CD4-positive, alpha-beta memory T cell (primary cell): ENCODE measurements around the gene GALNT17. TPM values are rescaled to one million over a fixed set of nuclear protein-coding genes. Genes with fewer than 3 reads are reported as not detected.
"Not testable (repeated sequence)": the region's sequence is repeated elsewhere in the genome, so short reads cannot be mapped to it uniquely, and the experiment has no call there.

Experiments
- CTCF ChIA-PET: fragments of 350-600 bp; sonication (Branson Sonifier 250); formaldehyde crosslinking; loops from one replicate; lab custom pipeline; 2021; ENCODE audit warnings: inconsistent platforms; ENCODE audit not compliant: partially characterized antibody; lab: Charles Lee
- POLR2A ChIA-PET: fragments of 350-600 bp; sonication (Branson Sonifier 250); formaldehyde crosslinking; loops from one replicate; lab custom pipeline; 2021; ENCODE audit not compliant: partially characterized antibody; lab: Charles Lee
- DNase-seq, 5 donors: peaks; one replicate each; pipeline versions ENCODE4 v3.0.0 to v3.0.0-alpha.2; 2020 to 2022; ENCODE audit warnings: mixed read lengths in 1 of 5
- H3K27ac ChIP-seq: one replicate; pipeline ENCODE4 v1.7.0; 2013; ENCODE audit warnings: low read depth, low read length
- H3K27me3 ChIP-seq: 2 replicates; pipeline ENCODE4 v1.7.0; 2013; ENCODE audit warnings: mild to moderate bottlenecking, low read length, moderate library complexity; ENCODE audit not compliant: insufficient read depth
- H3K36me3 ChIP-seq: 2 replicates; pipeline ENCODE4 v1.7.0; 2013; ENCODE audit warnings: mild to moderate bottlenecking, low read length, moderate library complexity; ENCODE audit not compliant: insufficient read depth
- H3K4me1 ChIP-seq: 2 replicates; pipeline ENCODE4 v1.7.0; 2013; ENCODE audit warnings: mild to moderate bottlenecking, low read length, moderate library complexity; ENCODE audit not compliant: insufficient read depth
- H3K4me3 ChIP-seq, 2 donors: one replicate each; pipeline ENCODE4 v1.7.0; 2013; ENCODE audit warnings: low read length in 2 of 2, mild to moderate bottlenecking in 1 of 2
- H3K9me3 ChIP-seq, 2 donors: one replicate each; pipeline ENCODE4 v1.7.0; 2013; ENCODE audit warnings: low read length in 2 of 2, control low read depth in 1 of 2; ENCODE audit not compliant: control insufficient read depth in 1 of 2
- H3K27ac Mint-ChIP-seq, 7 donors: one replicate each; pipeline ENCODE4 v1.8.0; 2020 to 2021; ENCODE audit warnings: mixed read lengths in 7 of 7, mild to moderate bottlenecking in 6 of 7, inconsistent platforms in 3 of 7, moderate library complexity in 3 of 7
- H3K27me3 Mint-ChIP-seq, 2 donors: one replicate each; pipeline ENCODE4 v1.8.0; 2020 to 2021; ENCODE audit warnings: mixed read lengths in 2 of 2
- H3K36me3 Mint-ChIP-seq, 2 donors: one replicate each; pipeline ENCODE4 v1.8.0; 2020 to 2021; ENCODE audit warnings: mixed read lengths in 2 of 2, inconsistent platforms in 1 of 2, mild to moderate bottlenecking in 1 of 2
- H3K4me1 Mint-ChIP-seq, 4 donors: one replicate each; pipeline ENCODE4 v1.8.0; 2020 to 2021; ENCODE audit warnings: mixed read lengths in 4 of 4, mild to moderate bottlenecking in 1 of 4
- H3K4me3 Mint-ChIP-seq, 8 donors: one replicate each; pipeline ENCODE4 v1.8.0; 2020 to 2021; ENCODE audit warnings: mixed read lengths in 8 of 8, mild to moderate bottlenecking in 7 of 8, moderate library complexity in 6 of 8, inconsistent platforms in 3 of 8
- H3K9me3 Mint-ChIP-seq, 8 donors: one replicate each; pipeline ENCODE4 v1.8.0; 2020 to 2021; ENCODE audit warnings: mixed read lengths in 8 of 8, mild to moderate bottlenecking in 5 of 8, inconsistent platforms in 3 of 8, moderate library complexity in 1 of 8
- intact Hi-C: fragments of 100-400 bp; cut with micrococcal nuclease; formaldehyde crosslinking; loops from one replicate; pipeline ENCODE4 v1.15.1; 2023
- polyA plus RNA-seq, 2 donors: library from polyadenylated mRNA; unstranded; fragments of 300-500 nt; fragmentation: Illumina TruSeq; gene quantifications; one replicate each; pipeline ENCODE4 v1.2.3, GENCODE V29; 2021
- total RNA-seq, 2 experiments: library from RNA; stranded (reverse); gene quantifications; one replicate each; pipeline ENCODE4 v1.2.3, GENCODE V29; 2021

The GALNT17 gene
- total and polyA plus RNA-seq, 4 experiments from 2014 or later, result not detected

GRCh38 chr7:71210220-71210619 lies 78.3 kb downstream of the GALNT17 start:
- no peak for DNase-seq
- Histone ChIP-seq H3K27me3 (no peaks in the 10 kb centered on the region), H3K36me3 (no peaks in the 10 kb centered on the region), H3K4me3 (no peak overlapping the region), H3K4me1 (no peaks in the 10 kb centered on the region), H3K9me3 (no peaks in the 10 kb centered on the region), H3K27ac (no peak overlapping the region)
- Mint-ChIP-seq H3K27ac (no peak overlapping the region), H3K36me3 (no peaks in the 10 kb centered on the region), H3K9me3 (peaks cover 0 to 25% (median 8%) of the 10 kb centered on the region in 8 donors), H3K4me1 (no peaks in the 10 kb centered on the region), H3K27me3 (no peaks in the 10 kb centered on the region), H3K4me3 (no peak overlapping the region)
- POLR2A ChIA-PET, result no interaction called here
- intact Hi-C loops, result no loop called here
- CTCF ChIA-PET, result no interaction called here

- H3K36me3 ChIP-seq, H3K27me3 Mint-ChIP-seq, H3K4me1 Mint-ChIP-seq, H3K27me3 ChIP-seq, CTCF ChIA-PET, H3K36me3 Mint-ChIP-seq, DNase-seq, H3K27ac Mint-ChIP-seq, H3K4me3 Mint-ChIP-seq, intact Hi-C loops, H3K27ac ChIP-seq, H3K4me3 ChIP-seq, H3K4me1 ChIP-seq, H3K9me3 ChIP-seq, POLR2A ChIA-PET: not testable (repeated sequence)
- H3K9me3 Mint-ChIP-seq, result peaks cover 2 to 23% (median 6%) of the 10 kb centered on the region in 8 donors
Measured at GRCh38 chr7:71212433-71212832, 80.5 kb downstream of the GALNT17 start.

GRCh38 chr7:71216211-71216610 lies 84.3 kb downstream of the GALNT17 start:
- ChIA-PET CTCF (no interaction called here), POLR2A (no interaction called here)
- H3K4me1 ChIP-seq, result no peaks in the 10 kb centered on the region
- Mint-ChIP-seq H3K27me3 (no peaks in the 10 kb centered on the region), H3K4me3 (no peak overlapping the region), H3K4me1 (no peaks in the 10 kb centered on the region), H3K36me3 (no peaks in the 10 kb centered on the region), H3K27ac (no peak overlapping the region), H3K9me3 (peaks cover 5 to 41% (median 11%) of the 10 kb centered on the region in 8 donors)
- intact Hi-C loops, result no loop called here
- H3K9me3 ChIP-seq, result no peaks in the 10 kb centered on the region
- H3K27ac ChIP-seq, result no peak overlapping the region
- DNase-seq, result no peak
- H3K27me3 ChIP-seq, result no peaks in the 10 kb centered on the region
- H3K36me3 ChIP-seq, result no peaks in the 10 kb centered on the region
- H3K4me3 ChIP-seq, result no peak overlapping the region

- Histone ChIP-seq H3K27me3 (no peaks in the 10 kb centered on the region), H3K27ac (no peak overlapping the region), H3K4me1 (no peaks in the 10 kb centered on the region), H3K4me3 (no peak overlapping the region), H3K9me3 (no peaks in the 10 kb centered on the region), H3K36me3 (no peaks in the 10 kb centered on the region)
- H3K36me3 Mint-ChIP-seq, result no peaks in the 10 kb centered on the region
- H3K4me1 Mint-ChIP-seq, result no peaks in the 10 kb centered on the region
- H3K9me3 Mint-ChIP-seq, result peaks cover 6 to 47% (median 15%) of the 10 kb centered on the region in 8 donors
- intact Hi-C loops, result no loop called here
- ChIA-PET CTCF (no interaction called here), POLR2A (no interaction called here)
- H3K27ac Mint-ChIP-seq, result no peak overlapping the region
- H3K27me3 Mint-ChIP-seq, result no peaks in the 10 kb centered on the region
- H3K4me3 Mint-ChIP-seq, result no peak overlapping the region
- DNase-seq, result no peak
Measured at GRCh38 chr7:71220210-71220695, 88.3 kb downstream of the GALNT17 start.

- DNase-seq, result no peak
- Mint-ChIP-seq H3K4me1 (no peaks in the 10 kb centered on the region), H3K36me3 (no peaks in the 10 kb centered on the region), H3K27ac (no peak overlapping the region), H3K4me3 (no peak overlapping the region), H3K9me3 (peaks cover 6 to 45% (median 15%) of the 10 kb centered on the region in 8 donors), H3K27me3 (no peaks in the 10 kb centered on the region)
- Histone ChIP-seq H3K36me3 (no peaks in the 10 kb centered on the region), H3K27ac (no peak overlapping the region), H3K27me3 (no peaks in the 10 kb centered on the region), H3K4me1 (no peaks in the 10 kb centered on the region), H3K9me3 (no peaks in the 10 kb centered on the region), H3K4me3 (no peak overlapping the region)
- ChIA-PET CTCF (no interaction called here), POLR2A (no interaction called here)
- intact Hi-C loops, result no loop called here
Measured at GRCh38 chr7:71221049-71221448, 89.1 kb downstream of the GALNT17 start.

GRCh38 chr7:71221549-71221948 lies 89.6 kb downstream of the GALNT17 start:
- no peaks in the 10 kb centered on the region for H3K9me3 ChIP-seq
- H3K9me3 Mint-ChIP-seq, result peaks cover 6 to 42% (median 14%) of the 10 kb centered on the region in 8 donors
- no peak overlapping the region for H3K4me3 ChIP-seq
- no peak overlapping the region for H3K27ac Mint-ChIP-seq
- ChIA-PET CTCF (interaction anchor here (0.6 kb wide), 1 partner anchor 76 kb away, joined by 3 read pairs; no protein-coding TSS in a partner anchor), POLR2A (no interaction called here)
- intact Hi-C loops, result no loop called here
- no peak overlapping the region for H3K27ac ChIP-seq
- no peak for DNase-seq
- no peaks in the 10 kb centered on the region for H3K27me3 ChIP-seq
- no peaks in the 10 kb centered on the region for H3K36me3 Mint-ChIP-seq
- no peak overlapping the region for H3K4me3 Mint-ChIP-seq
- H3K4me1 Mint-ChIP-seq, result no peaks in the 10 kb centered on the region
- no peaks in the 10 kb centered on the region for H3K27me3 Mint-ChIP-seq
- no peaks in the 10 kb centered on the region for H3K36me3 ChIP-seq
- H3K4me1 ChIP-seq, result no peaks in the 10 kb centered on the region

- H3K27ac Mint-ChIP-seq, result no peak overlapping the region
- H3K4me3 ChIP-seq, result no peak overlapping the region
- no peaks in the 10 kb centered on the region for H3K4me1 Mint-ChIP-seq
- no peaks in the 10 kb centered on the region for H3K27me3 ChIP-seq
- no peak overlapping the region for H3K4me3 Mint-ChIP-seq
- CTCF ChIA-PET, result no interaction called here
- DNase-seq, result no peak
- H3K27ac ChIP-seq, result no peak overlapping the region
- H3K4me1 ChIP-seq, result no peaks in the 10 kb centered on the region
- no peaks in the 10 kb centered on the region for H3K36me3 ChIP-seq
- no peaks in the 10 kb centered on the region for H3K9me3 ChIP-seq
- intact Hi-C loops, result no loop called here
- no peaks in the 10 kb centered on the region for H3K36me3 Mint-ChIP-seq
- H3K9me3 Mint-ChIP-seq, result peaks cover 0 to 35% (median 25%) of the 10 kb centered on the region in 8 donors
- H3K27me3 Mint-ChIP-seq, result no peaks in the 10 kb centered on the region
- POLR2A ChIA-PET, result no interaction called here
Measured at GRCh38 chr7:71227126-71227525, 95.2 kb downstream of the GALNT17 start.

- Histone ChIP-seq H3K36me3 (no peaks in the 10 kb centered on the region), H3K9me3 (no peaks in the 10 kb centered on the region), H3K4me1 (no peaks in the 10 kb centered on the region), H3K27ac (no peak overlapping the region), H3K4me3 (no peak overlapping the region), H3K27me3 (no peaks in the 10 kb centered on the region)
- no peaks in the 10 kb centered on the region for H3K36me3 Mint-ChIP-seq
- intact Hi-C loops, result no loop called here
- CTCF ChIA-PET, result no interaction called here
- H3K27ac Mint-ChIP-seq, result no peak overlapping the region
- POLR2A ChIA-PET, result no interaction called here
- H3K4me3 Mint-ChIP-seq, result no peak overlapping the region
- no peaks in the 10 kb centered on the region for H3K4me1 Mint-ChIP-seq
- H3K27me3 Mint-ChIP-seq, result no peaks in the 10 kb centered on the region
- no peak for DNase-seq
- peaks cover 0 to 34% (median 24%) of the 10 kb centered on the region in 8 donors for H3K9me3 Mint-ChIP-seq
Measured at GRCh38 chr7:71229148-71229547, 97.2 kb downstream of the GALNT17 start.
